GM18517 (cell line): ENCODE data around the gene SETX.
A peak's percentile ranks its signal among the peaks of the same experiment; 100 is the strongest.
"Not testable (repeated sequence)": the region's sequence is repeated elsewhere in the genome, so short reads cannot be mapped to it uniquely, and the experiment has no call there.

Experiments used
- ATAC-seq: cut with Tn5 transposase; IDR thresholded peaks from one replicate; pipeline ENCODE4 v1.9.1; 2021; ENCODE audit warnings: mild to moderate bottlenecking, moderate library complexity; ENCODE audit not compliant: unreplicated experiment

SETX gene

GRCh38 chr9:132354637-132355355 lies at the start of gene SETX:
TSS of gene SETX (minus strand) at chr9:132354986. CDS start at chr9:132349428, 5,558 bp downstream.
- peak; percentile 80 for ATAC-seq

GRCh38 chr9:132404228-132404881 lies 49.6 kb upstream of the SETX start:
- no peak for ATAC-seq

GRCh38 chr9:132401824-132402223 lies 47.0 kb upstream of the SETX start:
- ATAC-seq, result no peak

DNA sequence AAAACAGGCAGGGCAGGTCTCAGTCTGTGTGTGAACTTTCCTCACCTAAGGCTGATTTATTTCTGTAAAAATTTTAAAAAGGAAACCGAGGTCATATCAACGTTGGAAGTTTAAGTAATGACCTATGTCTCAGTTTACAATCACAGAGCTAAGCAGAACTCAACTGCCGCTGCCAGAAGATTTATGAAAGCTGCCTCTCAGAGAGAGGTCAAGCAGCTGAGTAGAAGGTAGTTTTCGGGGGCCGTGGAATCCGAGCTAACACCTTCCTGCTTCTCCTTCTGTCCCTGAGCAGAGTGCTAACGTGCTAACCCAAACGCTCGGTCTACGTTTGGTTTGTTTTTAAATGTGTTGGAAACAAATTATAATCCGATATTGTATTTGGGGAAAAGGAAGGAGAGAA lies 40.8 kb upstream of the SETX start:
- no peak for ATAC-seq

- no peak for ATAC-seq
These were observed 36.7 kb upstream of the SETX start for GRCh38 chr9:132391449-132391848.

GRCh38 chr9:132390966-132391365 lies 36.2 kb upstream of the SETX start:
- no peak for ATAC-seq

- ATAC-seq, result no peak
These were observed 32.3 kb upstream of the SETX start for GRCh38 chr9:132387133-132387532.

DNA sequence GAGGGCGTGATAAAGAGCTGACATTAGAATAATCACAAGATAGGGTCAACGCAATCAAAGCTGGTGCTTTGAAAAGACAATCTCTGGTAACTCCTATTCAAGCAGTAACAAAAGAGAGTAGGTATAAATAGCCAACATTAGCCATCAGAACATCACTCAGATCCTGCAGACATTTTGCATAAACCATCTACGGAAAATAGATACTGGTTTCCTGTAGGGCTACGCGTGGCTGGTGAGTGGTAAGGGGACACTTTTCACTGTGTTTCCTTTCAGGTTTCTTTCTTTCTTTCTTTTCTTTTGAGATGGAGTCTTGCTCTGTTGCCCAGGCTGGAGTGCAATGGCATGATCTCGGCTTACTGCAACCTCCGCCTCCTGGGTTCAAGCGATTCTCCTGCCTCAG lies 29.6 kb upstream of the SETX start:
- peak; percentile 50 for ATAC-seq

- ATAC-seq, result no peak
These were observed 28.7 kb upstream of the SETX start for GRCh38 chr9:132383462-132383883.

DNA sequence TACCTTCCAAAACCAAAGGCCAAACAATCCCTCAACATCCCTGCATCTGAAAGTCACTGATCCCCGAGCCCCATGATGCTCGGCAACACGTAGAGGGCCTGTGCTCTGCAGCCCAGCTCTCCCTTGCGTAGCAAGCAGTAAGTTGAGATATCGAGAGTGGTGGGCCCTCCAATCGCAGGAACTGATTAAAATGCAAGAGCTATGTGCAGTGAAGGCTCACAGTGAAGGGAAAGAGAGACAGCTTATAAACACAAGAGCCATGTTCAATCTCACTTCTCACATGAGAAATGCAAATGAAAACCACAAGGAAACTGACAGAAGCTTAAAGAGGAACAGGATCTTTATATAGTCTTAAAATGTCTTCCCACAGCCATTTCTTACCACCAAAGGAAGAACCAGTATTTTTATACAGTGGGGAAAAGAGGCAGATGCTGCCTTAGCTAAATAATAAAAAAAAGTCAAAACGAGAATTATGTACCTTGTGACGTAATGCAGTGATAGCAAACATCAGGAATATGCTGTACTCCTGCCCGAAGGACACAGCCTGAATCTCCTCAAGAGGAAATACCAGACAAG lies 27.3 kb upstream of the SETX start:
- peak; percentile 82 for ATAC-seq

- ATAC-seq, result not testable (repeated sequence)
These were observed 23.6 kb upstream of the SETX start for GRCh38 chr9:132378416-132378815.

DNA sequence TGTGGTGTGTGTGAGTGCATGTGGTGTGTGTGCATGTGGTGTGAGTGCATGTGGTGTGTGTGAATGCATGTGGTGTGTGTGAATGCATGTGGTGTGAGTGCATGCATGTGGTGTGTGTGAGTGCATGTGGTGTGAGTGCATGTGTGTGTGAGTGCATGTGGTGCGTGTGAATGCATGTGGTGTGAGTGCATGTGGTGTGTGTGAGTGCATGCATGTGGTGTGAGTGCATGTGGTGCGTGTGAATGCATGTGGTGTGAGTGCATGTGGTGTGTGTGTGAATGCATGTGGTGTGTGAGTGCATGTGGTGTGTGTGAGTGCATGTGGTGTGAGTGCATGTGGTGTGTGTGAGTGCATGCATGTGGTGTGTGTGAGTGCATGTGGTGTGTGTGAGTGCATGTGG lies 23.0 kb upstream of the SETX start:
- ATAC-seq, result not testable (repeated sequence)

GRCh38 chr9:132372177-132373095 lies 17.6 kb upstream of the SETX start:
- no peak for ATAC-seq

GRCh38 chr9:132370592-132370991 lies 15.8 kb upstream of the SETX start:
- no peak for ATAC-seq

- ATAC-seq, result no peak
These were observed 14.6 kb upstream of the SETX start for GRCh38 chr9:132369421-132369820.

GRCh38 chr9:132367613-132368313 lies 13.0 kb upstream of the SETX start:
- no peak for ATAC-seq

GRCh38 chr9:132366481-132366880 lies 11.7 kb upstream of the SETX start:
- no peak for ATAC-seq

DNA sequence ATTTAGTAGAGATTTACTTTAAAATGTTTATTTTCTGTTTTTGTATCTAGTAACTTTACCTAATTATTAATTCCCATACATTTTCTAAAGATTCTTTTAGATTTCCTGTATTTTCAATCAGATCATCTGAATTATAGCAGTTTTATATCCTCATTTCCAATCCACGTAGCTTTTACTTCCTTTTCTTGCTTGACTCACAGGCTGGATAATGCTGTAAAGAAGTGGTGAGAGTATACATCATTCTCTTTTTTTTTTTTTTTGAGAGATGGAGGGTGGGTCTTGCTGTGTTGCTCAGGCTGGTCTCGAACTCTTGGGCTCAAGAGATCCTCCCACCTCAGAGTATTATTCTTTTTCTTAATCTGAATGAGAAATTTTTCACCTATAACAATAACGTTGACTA lies 11.2 kb upstream of the SETX start:
- ATAC-seq, result no peak

- ATAC-seq, result no peak
These were observed 9.3 kb upstream of the SETX start for GRCh38 chr9:132364068-132364467.

DNA sequence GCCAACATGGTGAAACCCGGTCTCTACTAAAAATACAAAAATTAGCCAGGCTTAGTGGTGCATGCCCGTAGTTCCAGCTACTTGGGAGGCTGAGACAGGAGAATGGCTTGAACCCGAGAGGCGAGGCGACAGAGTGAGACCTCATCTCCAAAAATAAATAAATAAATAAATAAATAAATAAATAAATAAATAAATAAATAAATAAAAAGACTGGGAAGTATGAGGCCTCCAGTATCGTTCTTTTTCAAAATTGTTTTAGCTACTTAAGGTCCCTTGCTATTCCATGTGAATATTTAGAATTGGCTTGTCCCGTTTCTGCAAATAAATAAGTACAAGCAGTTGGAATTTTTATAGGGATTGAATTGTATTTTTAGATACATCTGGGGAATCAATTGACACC lies 3.0 kb upstream of the SETX start:
- no peak for ATAC-seq
